HepG2 (cell line): ENCODE measurements around the gene FCN1. TPM values are rescaled to one million over a fixed set of nuclear protein-coding genes. Genes with fewer than 3 reads are reported as not detected.

ENCODE experiments used
- MEIS1 ChIP-seq: sonication (generic); formaldehyde crosslinking; IDR thresholded peaks from 2 replicates; pipeline ENCODE4 v1.9.0; 2021; ENCODE audit warnings: mild to moderate bottlenecking, missing genetic modification reagents, moderate library complexity, borderline replicate concordance
- PRMT3 ChIP-seq: sonication (generic); formaldehyde crosslinking; IDR thresholded peaks from 2 replicates; pipeline ENCODE4 v1.8.1; 2022; ENCODE audit warnings: low read depth, mild to moderate bottlenecking, moderate library complexity, missing genetic modification reagents, borderline replicate concordance
- SALL1 ChIP-seq: sonication (generic); formaldehyde crosslinking; IDR thresholded peaks from 2 replicates; pipeline ENCODE4 v1.8.0; 2022; ENCODE audit warnings: mild to moderate bottlenecking, missing genetic modification reagents
- ZNF10 ChIP-seq: sonication (generic); formaldehyde crosslinking; IDR thresholded peaks from 2 replicates; pipeline ENCODE4 v1.4.0; 2020; ENCODE audit warnings: mild to moderate bottlenecking, low read depth, missing genetic modification reagents, borderline replicate concordance
- ZNF263 ChIP-seq: sonication (generic); formaldehyde crosslinking; IDR thresholded peaks from 2 replicates; pipeline ENCODE4 v1.4.0; 2020; ENCODE audit warnings: missing genetic modification reagents
- polyA plus RNA-seq, 8 experiments: library from polyadenylated mRNA; depleted of rRNA in 3 of 8; stranded (reverse) in 7 of 8; unstranded in 1 of 8; fragments of >200 nt; fragmentation: Illumina TruSeq in 4 of 8; extraction: Trizol in 4 of 8; gene quantifications; 2 replicates each; pipeline versions ENCODE4 v1.2.1 to v1.2.3, GENCODE V29; 2011 to 2016; ENCODE audit warnings: low read depth in 4 of 8, missing spikeins in 1 of 8, mixed read lengths in 1 of 8; ENCODE audit not compliant: insufficient read depth in 1 of 8
- total RNA-seq, 5 experiments: library from RNA; depleted of rRNA; stranded (reverse); fragments of >200 nt; fragmentation: Illumina TruSeq; extraction: Trizol; gene quantifications; 2 replicates each; pipeline ENCODE4 v1.2.3, GENCODE V29; 2016; ENCODE audit warnings: low read depth in 1 of 5
- TF ChIP-seq, protein P1 (sequence below): sonication (generic); formaldehyde crosslinking; IDR thresholded peaks from 2 replicates; pipeline ENCODE4 v1.4.0; 2020; ENCODE audit warnings: missing genetic modification reagents
- TF ChIP-seq, protein P2 (sequence below): sonication (generic); formaldehyde crosslinking; IDR thresholded peaks from 2 replicates; pipeline ENCODE4 v1.5.1; 2020; ENCODE audit warnings: missing genetic modification reagents, mild to moderate bottlenecking, borderline replicate concordance
- TF ChIP-seq, protein P3 (sequence below): sonication (generic); formaldehyde crosslinking; IDR thresholded peaks from 2 replicates; pipeline ENCODE4 v1.8.0; 2022; ENCODE audit warnings: mild to moderate bottlenecking, missing genetic modification reagents, borderline replicate concordance

FCN1 gene
- total and polyA plus RNA-seq, 2 of the 13 experiments (the other 11 are each of a cell fraction or from before 2014, with no cell fraction given) = not detected

DNA sequence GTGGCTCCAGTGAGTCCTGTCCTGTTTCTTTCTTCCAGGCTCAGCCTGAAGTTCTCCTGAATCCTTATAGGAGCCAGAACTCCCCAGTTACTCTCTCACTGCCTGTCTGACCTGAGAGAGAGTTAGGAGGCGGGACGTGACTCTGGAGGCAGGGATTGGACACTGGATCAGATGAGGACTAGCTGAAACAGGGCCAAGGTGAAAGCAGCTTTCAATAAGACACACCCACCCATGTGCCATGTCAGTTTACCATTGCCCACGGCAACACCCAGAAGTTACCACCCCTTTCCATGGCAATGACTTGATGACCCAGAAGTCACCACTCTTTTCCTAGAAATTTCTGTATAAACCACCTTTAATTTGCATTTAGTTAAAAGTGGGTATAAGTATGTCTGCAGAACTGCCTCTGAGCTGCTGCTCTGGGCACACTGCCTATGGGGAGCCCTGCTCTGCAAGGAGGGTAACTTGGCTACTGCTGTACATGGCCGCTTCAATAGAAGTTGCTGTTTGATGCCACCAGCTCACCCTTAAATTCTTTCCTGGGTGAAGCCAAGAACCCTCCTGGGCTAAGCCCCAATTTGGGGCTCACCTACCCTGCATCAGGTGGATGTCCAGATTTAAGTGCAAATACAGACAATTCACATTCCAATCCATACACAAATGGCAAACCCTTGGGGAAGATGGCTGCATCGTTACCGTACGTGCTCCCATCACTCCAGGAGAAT, 23.4 kb downstream of the FCN1 start (continued):
- TF ChIP-seq, protein P1, sequence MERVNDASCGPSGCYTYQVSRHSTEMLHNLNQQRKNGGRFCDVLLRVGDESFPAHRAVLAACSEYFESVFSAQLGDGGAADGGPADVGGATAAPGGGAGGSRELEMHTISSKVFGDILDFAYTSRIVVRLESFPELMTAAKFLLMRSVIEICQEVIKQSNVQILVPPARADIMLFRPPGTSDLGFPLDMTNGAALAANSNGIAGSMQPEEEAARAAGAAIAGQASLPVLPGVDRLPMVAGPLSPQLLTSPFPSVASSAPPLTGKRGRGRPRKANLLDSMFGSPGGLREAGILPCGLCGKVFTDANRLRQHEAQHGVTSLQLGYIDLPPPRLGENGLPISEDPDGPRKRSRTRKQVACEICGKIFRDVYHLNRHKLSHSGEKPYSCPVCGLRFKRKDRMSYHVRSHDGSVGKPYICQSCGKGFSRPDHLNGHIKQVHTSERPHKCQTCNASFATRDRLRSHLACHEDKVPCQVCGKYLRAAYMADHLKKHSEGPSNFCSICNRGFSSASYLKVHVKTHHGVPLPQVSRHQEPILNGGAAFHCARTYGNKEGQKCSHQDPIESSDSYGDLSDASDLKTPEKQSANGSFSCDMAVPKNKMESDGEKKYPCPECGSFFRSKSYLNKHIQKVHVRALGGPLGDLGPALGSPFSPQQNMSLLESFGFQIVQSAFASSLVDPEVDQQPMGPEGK = no peak
- no peak for TF ChIP-seq ZNF263 (CRISPR knock-in tag)
- TF ChIP-seq, protein P2, sequence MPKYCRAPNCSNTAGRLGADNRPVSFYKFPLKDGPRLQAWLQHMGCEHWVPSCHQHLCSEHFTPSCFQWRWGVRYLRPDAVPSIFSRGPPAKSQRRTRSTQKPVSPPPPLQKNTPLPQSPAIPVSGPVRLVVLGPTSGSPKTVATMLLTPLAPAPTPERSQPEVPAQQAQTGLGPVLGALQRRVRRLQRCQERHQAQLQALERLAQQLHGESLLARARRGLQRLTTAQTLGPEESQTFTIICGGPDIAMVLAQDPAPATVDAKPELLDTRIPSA = no peak
- TF ChIP-seq PRMT3 (CRISPR knock-in tag) = no peak
- no peak for TF ChIP-seq SALL1 (CRISPR knock-in tag)
- no peak for TF ChIP-seq ZNF10
- TF ChIP-seq MEIS1 (CRISPR knock-in tag) = no peak
- TF ChIP-seq, protein P3, sequence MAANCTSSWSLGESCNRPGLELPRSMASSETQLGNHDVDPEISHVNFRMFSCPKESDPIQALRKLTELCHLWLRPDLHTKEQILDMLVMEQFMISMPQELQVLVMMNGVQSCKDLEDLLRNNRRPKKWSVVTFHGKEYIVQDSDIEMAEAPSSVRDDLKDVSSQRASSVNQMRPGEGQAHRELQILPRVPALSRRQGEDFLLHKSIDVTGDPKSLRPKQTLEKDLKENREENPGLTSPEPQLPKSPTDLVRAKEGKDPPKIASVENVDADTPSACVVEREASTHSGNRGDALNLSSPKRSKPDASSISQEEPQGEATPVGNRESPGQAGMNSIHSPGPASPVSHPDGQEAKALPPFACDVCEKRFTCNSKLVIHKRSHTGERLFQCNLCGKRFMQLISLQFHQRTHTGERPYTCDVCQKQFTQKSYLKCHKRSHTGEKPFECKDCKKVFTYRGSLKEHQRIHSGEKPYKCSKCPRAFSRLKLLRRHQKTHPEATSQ (CRISPR knock-in tag) = no peak
